ENCODE measurements around the gene CWC27.

- no peak for TF ChIP-seq CTCF (IDR thresholded peaks at IDR 0.05 in 8 of 11, conservative IDR thresholded peaks at IDR 0.05 in 3 of 11)
- no peak for TF ChIP-seq POLR2A (IDR thresholded peaks at IDR 0.05)
- no peak for TF ChIP-seq POLR2AphosphoS5 (IDR thresholded peaks at IDR 0.05)
Measured at GRCh38 chr5:64722588-64722987, 46.1 kb upstream of the CWC27 start.

Measured in spleen (tissue), 7 donors.